Measurements from ENCODE around the gene SRGAP1.

SRGAP1 gene

GRCh38 chr12:63937378-63938316 lies 93.1 kb downstream of the SRGAP1 start:
- no peak for DNase-seq (ENCODE audit: low read depth in 2 of 2)

GRCh38 chr12:63940310-63941005 lies 96.0 kb downstream of the SRGAP1 start:
- DNase-seq (ENCODE audit: low read depth in 2 of 2): no peak

- DNase-seq (ENCODE audit: low read depth in 2 of 2): no peak
These were observed 96.8 kb downstream of the SRGAP1 start for GRCh38 chr12:63941166-63941800.

GRCh38 chr12:63941879-63942278 lies 97.4 kb downstream of the SRGAP1 start:
- no peak for DNase-seq (ENCODE audit: low read depth in 2 of 2)

GRCh38 chr12:63942464-63943241 lies 98.2 kb downstream of the SRGAP1 start:
- no peak for DNase-seq (ENCODE audit: low read depth in 2 of 2)

GRCh38 chr12:63944034-63944579 lies 99.6 kb downstream of the SRGAP1 start:
- DNase-seq (ENCODE audit: low read depth in 2 of 2): no peak

GRCh38 chr12:63944586-63945228 lies 100.2 kb downstream of the SRGAP1 start:
- DNase-seq (ENCODE audit: low read depth in 2 of 2): no peak

GRCh38 chr12:63945777-63946176 lies 101.3 kb downstream of the SRGAP1 start:
- DNase-seq (ENCODE audit: low read depth in 2 of 2): no peak

GRCh38 chr12:63948211-63948610 lies 103.7 kb downstream of the SRGAP1 start:
- no peak for DNase-seq (ENCODE audit: low read depth in 2 of 2)

- DNase-seq (ENCODE audit: low read depth in 2 of 2): no peak
These were observed 105.4 kb downstream of the SRGAP1 start for GRCh38 chr12:63949902-63950301.

GRCh38 chr12:63952995-63953394 lies 108.5 kb downstream of the SRGAP1 start:
- DNase-seq (ENCODE audit: low read depth in 2 of 2): no peak

- DNase-seq (ENCODE audit: low read depth in 2 of 2): no peak
These were observed 111.5 kb downstream of the SRGAP1 start for GRCh38 chr12:63955831-63956666.

- no peak for DNase-seq (ENCODE audit: low read depth in 2 of 2)
These were observed 113.0 kb downstream of the SRGAP1 start for GRCh38 chr12:63957496-63957895.

- DNase-seq (ENCODE audit: low read depth in 2 of 2): no peak
These were observed 114.5 kb downstream of the SRGAP1 start for GRCh38 chr12:63958876-63959580.

GRCh38 chr12:63961048-63961447 lies 116.5 kb downstream of the SRGAP1 start:
- no peak for DNase-seq (ENCODE audit: low read depth in 2 of 2)

- DNase-seq (ENCODE audit: low read depth in 2 of 2): no peak
These were observed 117.0 kb downstream of the SRGAP1 start for GRCh38 chr12:63961543-63961942.

- no peak for DNase-seq (ENCODE audit: low read depth in 2 of 2)
These were observed 119.4 kb downstream of the SRGAP1 start for GRCh38 chr12:63963868-63964267.

- no peak for DNase-seq (ENCODE audit: low read depth in 2 of 2)
These were observed 119.8 kb downstream of the SRGAP1 start for GRCh38 chr12:63964301-63964700.

GRCh38 chr12:63965936-63966605 lies 121.6 kb downstream of the SRGAP1 start:
- DNase-seq (ENCODE audit: low read depth in 2 of 2): no peak

All from stimulated activated CD8-positive, alpha-beta memory T cell treated with anti-CD3 and anti-CD28 coated beads, Interleukin-15, amount 100 ng/mL, for 48 hours (primary cell).